ENCODE measurements around the gene CHAF1A. TPM values are rescaled to one million over a fixed set of nuclear protein-coding genes. Genes with fewer than 3 reads are reported as not detected.
A peak's percentile ranks its signal among the peaks of the same experiment; 100 is the strongest.

The CHAF1A gene
- total RNA-seq, 3 donors from 2014 or later: 6.3 to 8.2 (median 7.9) TPM

GRCh38 chr19:4376028-4376670, 26.3 kb upstream of the CHAF1A start:
- H3K4me3 ChIP-seq: no peak overlapping the region
- no peaks in the 10 kb centered on the region for H3K27me3 ChIP-seq
- no peak for DNase-seq (ENCODE audit: low spot score in 2 of 2)
- peak overlapping the region; percentile 80 to 88 for H3K27ac ChIP-seq
- peaks cover 33 to 73% of the 10 kb centered on the region in 2 donors for H3K4me1 ChIP-seq
- intact Hi-C loops (cut with DNase I; ENCODE audit: low total_unique reads): no loop called here
- H3K9me3 ChIP-seq: no peaks in the 10 kb centered on the region
- H3K36me3 ChIP-seq: no peaks in the 10 kb centered on the region
- TF ChIP-seq POLR2A (IDR thresholded peaks at IDR 0.05): no peak
- no peak for TF ChIP-seq POLR2AphosphoS5 (IDR thresholded peaks at IDR 0.05)
- TF ChIP-seq, protein P1, sequence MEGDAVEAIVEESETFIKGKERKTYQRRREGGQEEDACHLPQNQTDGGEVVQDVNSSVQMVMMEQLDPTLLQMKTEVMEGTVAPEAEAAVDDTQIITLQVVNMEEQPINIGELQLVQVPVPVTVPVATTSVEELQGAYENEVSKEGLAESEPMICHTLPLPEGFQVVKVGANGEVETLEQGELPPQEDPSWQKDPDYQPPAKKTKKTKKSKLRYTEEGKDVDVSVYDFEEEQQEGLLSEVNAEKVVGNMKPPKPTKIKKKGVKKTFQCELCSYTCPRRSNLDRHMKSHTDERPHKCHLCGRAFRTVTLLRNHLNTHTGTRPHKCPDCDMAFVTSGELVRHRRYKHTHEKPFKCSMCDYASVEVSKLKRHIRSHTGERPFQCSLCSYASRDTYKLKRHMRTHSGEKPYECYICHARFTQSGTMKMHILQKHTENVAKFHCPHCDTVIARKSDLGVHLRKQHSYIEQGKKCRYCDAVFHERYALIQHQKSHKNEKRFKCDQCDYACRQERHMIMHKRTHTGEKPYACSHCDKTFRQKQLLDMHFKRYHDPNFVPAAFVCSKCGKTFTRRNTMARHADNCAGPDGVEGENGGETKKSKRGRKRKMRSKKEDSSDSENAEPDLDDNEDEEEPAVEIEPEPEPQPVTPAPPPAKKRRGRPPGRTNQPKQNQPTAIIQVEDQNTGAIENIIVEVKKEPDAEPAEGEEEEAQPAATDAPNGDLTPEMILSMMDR (IDR thresholded peaks at IDR 0.05): no peak

DNA sequence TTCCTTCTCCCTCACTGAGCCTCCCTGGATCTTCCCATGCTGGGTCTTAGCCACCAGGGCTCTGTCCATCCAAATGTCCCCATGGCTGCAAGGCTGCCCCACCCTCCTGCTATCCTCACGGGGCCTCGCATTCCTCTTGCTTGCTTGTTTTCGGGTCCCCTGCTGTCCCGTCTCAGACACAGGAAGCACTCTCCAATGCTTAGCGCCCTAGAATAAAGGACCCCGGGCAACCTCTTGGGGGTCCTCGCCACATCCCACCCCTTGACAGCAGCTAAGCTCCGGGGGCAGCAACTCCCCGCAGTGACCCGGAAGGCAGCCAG, 25.8 kb upstream of the CHAF1A start:
- no peaks in the 10 kb centered on the region for H3K9me3 ChIP-seq
- peak overlapping the region; percentile 80 to 88 for H3K27ac ChIP-seq
- TF ChIP-seq, protein P1 (IDR thresholded peaks at IDR 0.05): no peak
- TF ChIP-seq POLR2AphosphoS5 (IDR thresholded peaks at IDR 0.05) (no peak), POLR2A (IDR thresholded peaks at IDR 0.05) (no peak)
- DNase-seq (ENCODE audit: low spot score in 2 of 2): no peak
- H3K4me1 ChIP-seq: peaks cover 33 to 68% of the 10 kb centered on the region in 2 donors
- H3K4me3 ChIP-seq: no peak overlapping the region
- intact Hi-C loops (cut with DNase I; ENCODE audit: low total_unique reads): no loop called here
- no peaks in the 10 kb centered on the region for H3K27me3 ChIP-seq
- no peaks in the 10 kb centered on the region for H3K36me3 ChIP-seq

DNA sequence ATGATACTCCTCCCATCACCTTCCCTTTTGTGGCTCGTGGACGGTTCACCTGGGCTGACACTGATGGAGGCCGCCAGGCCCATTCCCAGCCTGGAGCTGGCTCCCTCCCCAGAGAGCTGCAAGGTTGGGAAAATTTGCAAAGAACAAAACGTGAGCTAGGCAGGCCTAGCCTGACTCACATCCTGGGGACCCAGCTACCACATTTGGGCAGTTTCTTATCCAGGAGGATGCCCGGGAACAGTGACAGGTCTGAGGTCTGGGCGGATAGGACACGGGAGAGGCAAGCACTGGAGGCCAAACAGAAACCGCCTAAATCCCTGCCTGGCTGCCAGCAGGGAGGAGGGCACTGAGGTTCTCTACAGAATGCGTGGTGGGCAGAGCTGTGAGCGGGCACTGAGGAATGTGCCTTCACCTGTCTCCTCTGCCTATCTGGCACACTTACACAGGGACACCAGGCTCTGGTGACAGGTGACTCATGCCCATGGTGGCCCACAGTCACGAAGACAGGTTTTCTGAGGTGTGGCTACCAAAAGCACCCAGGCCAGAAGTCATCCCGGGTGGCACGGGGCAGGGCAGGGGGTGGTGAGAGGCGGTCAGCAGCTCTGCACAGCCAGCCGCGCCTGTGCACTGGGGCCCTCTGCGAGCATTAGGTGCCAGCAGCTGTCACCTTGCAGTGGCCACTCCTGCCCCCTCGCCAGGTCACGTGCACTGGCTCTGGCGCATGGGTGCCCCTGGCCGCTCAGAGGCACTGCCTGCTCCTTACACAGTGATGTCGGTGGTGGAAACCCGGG, 25.3 kb upstream of the CHAF1A start:
- intact Hi-C loops (cut with DNase I; ENCODE audit: low total_unique reads): loop anchor here (1.0 kb wide), 1 partner anchor 17 kb away; no protein-coding TSS in a partner anchor
- H3K4me1 ChIP-seq: peaks cover 33 to 63% of the 10 kb centered on the region in 2 donors
- peak in 1 of 2 donors; percentile 75 for DNase-seq (ENCODE audit: low spot score in 2 of 2)
- peak overlapping the region; percentile 80 to 88 for H3K27ac ChIP-seq
- H3K36me3 ChIP-seq: no peaks in the 10 kb centered on the region
- TF ChIP-seq, protein P1 (IDR thresholded peaks at IDR 0.05): no peak
- TF ChIP-seq POLR2AphosphoS5 (IDR thresholded peaks at IDR 0.05): no peak
- TF ChIP-seq POLR2A (IDR thresholded peaks at IDR 0.05): no peak
- H3K4me3 ChIP-seq: no peak overlapping the region
- H3K27me3 ChIP-seq: no peaks in the 10 kb centered on the region
- H3K9me3 ChIP-seq: no peaks in the 10 kb centered on the region

- H3K4me1 ChIP-seq: peaks cover 23 to 48% of the 10 kb centered on the region in 2 donors
- TF ChIP-seq POLR2AphosphoS5 (IDR thresholded peaks at IDR 0.05): no peak
- TF ChIP-seq POLR2A (IDR thresholded peaks at IDR 0.05): no peak
- TF ChIP-seq, protein P1 (IDR thresholded peaks at IDR 0.05): no peak
These were observed 23.6 kb upstream of the CHAF1A start for GRCh38 chr19:4378886-4379285.

More at GRCh38 chr19:4378886-4379285, 23.6 kb upstream of the CHAF1A start:
- Histone ChIP-seq H3K27me3 (no peaks in the 10 kb centered on the region), H3K9me3 (no peaks in the 10 kb centered on the region), H3K4me3 (no peak overlapping the region), H3K27ac (peak overlapping the region; percentile 32 to 88), H3K36me3 (no peaks in the 10 kb centered on the region)
- intact Hi-C loops (cut with DNase I; ENCODE audit: low total_unique reads): no loop called here
- no peak for DNase-seq (ENCODE audit: low spot score in 2 of 2)

All from breast epithelium (tissue), 4 donors.